H1 (cell line): ENCODE data around the gene TBCA. TPM values are rescaled to one million over a fixed set of nuclear protein-coding genes. Genes with fewer than 3 reads are reported as not detected.

Experiments used
- KDM4A ChIP-seq: IDR thresholded peaks from one replicate; pipeline ENCODE4 v1.7.1; 2012; ENCODE audit warnings: low read depth, mild to moderate bottlenecking, moderate library complexity, low read length, inconsistent platforms; ENCODE audit not compliant: severe bottlenecking
- polyA plus RNA-seq, 7 experiments: library from polyadenylated mRNA; depleted of rRNA in 3 of 7; stranded (reverse) in 5 of 7; unstranded in 2 of 7; fragments of >200 nt in 5 of 7; fragments of 200-250 nt in 2 of 7; gene quantifications; 1 replicate in 5 of 7; 2 replicates in 1 of 7; 4 replicates in 1 of 7; pipeline versions ENCODE4 v1.2.1 to v1.2.3, GENCODE V29; 2011 to 2013; ENCODE audit warnings: missing spikeins in 2 of 7, mixed read lengths in 2 of 7
- total RNA-seq: library from RNA; stranded (reverse); fragmentation: NEBNext Ultra II Directional; extraction: Animal tissue kit (Norgen Biotek cat#: 25700); gene quantifications from 2 replicates; pipeline ENCODE4 v1.2.1, GENCODE V29; 2021

The TBCA gene
- total and polyA plus RNA-seq, 2 of the 8 experiments (the other 6 are each of a cell fraction or from before 2014, with no cell fraction given), result 55.7 to 320 TPM

GRCh38 chr5:77698920-77699319 lies 77.2 kb downstream of the TBCA start (continued):
- no peak for TF ChIP-seq KDM4A
